HEK293T (cell line): ENCODE data around the gene AP3D1.

Experiments used
- BHLHE40 ChIP-seq: fragments of 450-650 bp; IDR thresholded peaks from 2 replicates; pipeline ENCODE4 v1.6.1; 2016; ENCODE audit warnings: mild to moderate bottlenecking, moderate library complexity, borderline replicate concordance
- CTBP1 ChIP-seq: fragments of 450-650 bp; IDR thresholded peaks from 2 replicates; pipeline ENCODE4 v1.6.1; 2016; ENCODE audit warnings: borderline replicate concordance
- LEF1 ChIP-seq: fragments of 450-650 bp; IDR thresholded peaks from 2 replicates; pipeline ENCODE4 v1.6.1; 2017; ENCODE audit warnings: mild to moderate bottlenecking, borderline replicate concordance
- PKNOX1 ChIP-seq: fragments of 450-650 bp; IDR thresholded peaks from 2 replicates; pipeline ENCODE4 v1.6.1; 2016

GRCh38 chr19:2198317-2198716, 47.0 kb upstream of the AP3D1 start:
- TF ChIP-seq BHLHE40 (no peak), CTBP1 (no peak), LEF1 (no peak), PKNOX1 (no peak)
